NOMO-1 treated with dmso at 0.1 percent for 144 hours (cell line): Measurements from ENCODE around the gene NFATC2.
"Not testable (repeated sequence)": the region's sequence is repeated elsewhere in the genome, so short reads cannot be mapped to it uniquely, and the experiment has no call there.

Source experiments
- DNase-seq: peaks from one replicate; lab custom pipeline; 2025; ENCODE audit not compliant: unreplicated experiment; lab: John Stamatoyannopoulos, UW

Gene NFATC2

GRCh38 chr20:51363813-51364212 lies 178.7 kb downstream of the NFATC2 start:
- no peak for DNase-seq

- no peak for DNase-seq
Measured at GRCh38 chr20:51363378-51363777, 179.1 kb downstream of the NFATC2 start.

GRCh38 chr20:51362254-51362653 lies 180.3 kb downstream of the NFATC2 start:
- no peak for DNase-seq

- no peak for DNase-seq
Measured at GRCh38 chr20:51361258-51361657, 181.3 kb downstream of the NFATC2 start.

GRCh38 chr20:51360451-51361201 lies 181.9 kb downstream of the NFATC2 start:
- DNase-seq, result no peak

GRCh38 chr20:51359947-51360346 lies 182.6 kb downstream of the NFATC2 start:
- DNase-seq, result no peak

GRCh38 chr20:51359401-51359800 lies 183.1 kb downstream of the NFATC2 start:
- DNase-seq, result no peak

- no peak for DNase-seq
Measured at GRCh38 chr20:51358032-51358724, 184.3 kb downstream of the NFATC2 start.

- no peak for DNase-seq
Measured at GRCh38 chr20:51357543-51357942, 185.0 kb downstream of the NFATC2 start.

GRCh38 chr20:51356871-51357270 lies 185.6 kb downstream of the NFATC2 start:
- DNase-seq, result no peak

GRCh38 chr20:51354769-51355319 lies 187.7 kb downstream of the NFATC2 start:
- no peak for DNase-seq

- DNase-seq, result no peak
Measured at GRCh38 chr20:51354191-51354768, 188.2 kb downstream of the NFATC2 start.

- no peak for DNase-seq
Measured at GRCh38 chr20:51353491-51353890, 189.0 kb downstream of the NFATC2 start.

- no peak for DNase-seq
Measured at GRCh38 chr20:51352791-51353190, 189.7 kb downstream of the NFATC2 start.

- no peak for DNase-seq
Measured at GRCh38 chr20:51350941-51351631, 191.4 kb downstream of the NFATC2 start.

GRCh38 chr20:51348876-51349275 lies 193.6 kb downstream of the NFATC2 start:
- no peak for DNase-seq

- DNase-seq, result no peak
Measured at GRCh38 chr20:51347831-51348230, 194.7 kb downstream of the NFATC2 start.

- no peak for DNase-seq
Measured at GRCh38 chr20:51346686-51347485, 195.6 kb downstream of the NFATC2 start.

GRCh38 chr20:51345601-51346101 lies 196.9 kb downstream of the NFATC2 start:
- peak; percentile 21 for DNase-seq

GRCh38 chr20:51343802-51344201 lies 198.7 kb downstream of the NFATC2 start:
- DNase-seq, result not testable (repeated sequence)
